Stimulated activated naive CD4-positive, alpha-beta T cell treated with Interleukin-2 at 50 U/mL for 16 hours (primary cell): Measurements from ENCODE around the gene SLC27A6.
"Not testable (repeated sequence)": the region's sequence is repeated elsewhere in the genome, so short reads cannot be mapped to it uniquely, and the experiment has no call there.

Experiments used
- DNase-seq: peaks from one replicate; lab custom pipeline; 2025; lab: John Stamatoyannopoulos, UW

The SLC27A6 gene

GRCh38 chr5:129002527-129002842, 37.2 kb downstream of the SLC27A6 start:
- DNase-seq: no peak

GRCh38 chr5:129003232-129003631, 37.9 kb downstream of the SLC27A6 start:
- DNase-seq: no peak

GRCh38 chr5:129014185-129014584, 48.9 kb downstream of the SLC27A6 start:
- no peak for DNase-seq

GRCh38 chr5:129018837-129019236, 53.5 kb downstream of the SLC27A6 start:
- no peak for DNase-seq

- no peak for DNase-seq
Measured at GRCh38 chr5:129019401-129019908, 54.2 kb downstream of the SLC27A6 start.

- DNase-seq: no peak
Measured at GRCh38 chr5:129020683-129021082, 55.4 kb downstream of the SLC27A6 start.

GRCh38 chr5:129021744-129022143, 56.5 kb downstream of the SLC27A6 start:
- DNase-seq: no peak

GRCh38 chr5:129022599-129022998, 57.3 kb downstream of the SLC27A6 start:
- no peak for DNase-seq

- DNase-seq: no peak
Measured at GRCh38 chr5:129027260-129027659, 62.0 kb downstream of the SLC27A6 start.

- no peak for DNase-seq
Measured at GRCh38 chr5:129031886-129032683, 66.8 kb downstream of the SLC27A6 start.

GRCh38 chr5:129036257-129036656, 71.0 kb downstream of the SLC27A6 start:
- not testable (repeated sequence) for DNase-seq

GRCh38 chr5:129041196-129041881, 76.1 kb downstream of the SLC27A6 start:
- DNase-seq: no peak

GRCh38 chr5:129042306-129042705, 77.0 kb downstream of the SLC27A6 start:
- no peak for DNase-seq

- no peak for DNase-seq
Measured at GRCh38 chr5:129043894-129044293, 78.6 kb downstream of the SLC27A6 start.

- no peak for DNase-seq
Measured at GRCh38 chr5:129046151-129046550, 80.9 kb downstream of the SLC27A6 start.

GRCh38 chr5:129048509-129048908, 83.2 kb downstream of the SLC27A6 start:
- DNase-seq: no peak

- no peak for DNase-seq
Measured at GRCh38 chr5:129049126-129049799, 84.0 kb downstream of the SLC27A6 start.

GRCh38 chr5:129051283-129051682, 86.0 kb downstream of the SLC27A6 start:
- DNase-seq: no peak

GRCh38 chr5:129053438-129053837, 88.2 kb downstream of the SLC27A6 start:
- no peak for DNase-seq

- no peak for DNase-seq
Measured at GRCh38 chr5:129057329-129057728, 92.0 kb downstream of the SLC27A6 start.

GRCh38 chr5:129061849-129062248, 96.6 kb downstream of the SLC27A6 start:
- no peak for DNase-seq

GRCh38 chr5:129063483-129064113, 98.3 kb downstream of the SLC27A6 start:
- no peak for DNase-seq
